GM23338 (cell line): ENCODE measurements around the gene HELZ. TPM values are rescaled to one million over a fixed set of nuclear protein-coding genes. Genes with fewer than 3 reads are reported as not detected.

Experiments used
- ATAC-seq: fragments of 200-7000 bp; cut with Tn5 transposase; 3 replicates; pipeline ENCODE4 v1.9.1; 2020
- DNase-seq: peaks from one replicate; pipeline ENCODE4 v3.0.0-alpha.2; 2015; ENCODE audit warnings: low spot score
- H2AFZ ChIP-seq: fragments of 200-600 bp; sonication (generic); 2 replicates; pipeline ENCODE4 v1.8.0; 2016; ENCODE audit warnings: antibody characterized with exemption, mild to moderate bottlenecking, moderate library complexity
- H3F3A ChIP-seq: fragments of 200-600 bp; sonication (generic); replicated peaks from 2 replicates; pipeline ENCODE4 v1.8.0; 2017; ENCODE audit warnings: antibody characterized with exemption, mixed run types, low read depth
- H3K27ac ChIP-seq: fragments of 200-600 bp; sonication (generic); 2 replicates; pipeline ENCODE4 v1.6.1; 2016; ENCODE audit warnings: low read depth
- H3K27me3 ChIP-seq: fragments of 200-600 bp; sonication (generic); 2 replicates; pipeline ENCODE4 v1.8.0; 2016; ENCODE audit warnings: mild to moderate bottlenecking, mixed run types, moderate library complexity; ENCODE audit not compliant: insufficient read depth
- H3K36me3 ChIP-seq: fragments of 200-600 bp; sonication (generic); 2 replicates; pipeline ENCODE4 v1.8.0; 2016; ENCODE audit warnings: mild to moderate bottlenecking; ENCODE audit not compliant: insufficient read depth
- H3K4me1 ChIP-seq: fragments of 200-600 bp; sonication (generic); 2 replicates; pipeline ENCODE4 v1.8.0; 2016; ENCODE audit warnings: mild to moderate bottlenecking, moderate library complexity; ENCODE audit not compliant: insufficient read depth
- H3K4me2 ChIP-seq: fragments of 200-600 bp; sonication (generic); 2 replicates; pipeline ENCODE4 v1.7.1; 2017; ENCODE audit warnings: mixed run types
- H3K4me3 ChIP-seq: fragments of 200-600 bp; sonication (generic); 2 replicates; pipeline ENCODE4 v1.6.1; 2016; ENCODE audit warnings: mixed run types
- H3K79me2 ChIP-seq: fragments of 200-600 bp; sonication (generic); replicated peaks from 2 replicates; pipeline ENCODE4 v1.8.0; 2017; ENCODE audit warnings: mild to moderate bottlenecking; ENCODE audit not compliant: insufficient read depth
- H3K9me2 ChIP-seq: fragments of 200-600 bp; sonication (generic); 2 replicates; pipeline ENCODE4 v1.8.0; 2017; ENCODE audit not compliant: insufficient read depth
- H4K20me1 ChIP-seq: fragments of 200-600 bp; sonication (generic); replicated peaks from 2 replicates; pipeline ENCODE4 v1.8.0; 2017; ENCODE audit warnings: mild to moderate bottlenecking; ENCODE audit not compliant: insufficient read depth
- H3K27ac Mint-ChIP-seq: 2 replicates; pipeline ENCODE4 v1.8.0; 2020; ENCODE audit warnings: inconsistent platforms, mild to moderate bottlenecking, moderate library complexity, mixed read lengths
- H3K27me3 Mint-ChIP-seq: 3 replicates; pipeline ENCODE4 v1.8.0; 2022; ENCODE audit warnings: low read depth, mild to moderate bottlenecking, moderate library complexity, mixed read lengths, inconsistent platforms; ENCODE audit not compliant: insufficient read depth, poor library complexity
- H3K36me3 Mint-ChIP-seq: 3 replicates; pipeline ENCODE4 v1.8.0; 2021; ENCODE audit warnings: low read depth, mild to moderate bottlenecking, inconsistent platforms, moderate library complexity, mixed read lengths
- H3K4me1 Mint-ChIP-seq: 3 replicates; pipeline ENCODE4 v1.8.0; 2020; ENCODE audit warnings: mild to moderate bottlenecking, inconsistent platforms, mixed read lengths
- H3K4me3 Mint-ChIP-seq: 3 replicates; pipeline ENCODE4 v1.8.0; 2021; ENCODE audit warnings: moderate library complexity, mild to moderate bottlenecking, inconsistent platforms, mixed read lengths
- H3K9me3 Mint-ChIP-seq: 3 replicates; pipeline ENCODE4 v1.8.0; 2020; ENCODE audit warnings: moderate library complexity, mild to moderate bottlenecking, inconsistent platforms, mixed read lengths
- CREB1 ChIP-seq: fragments of 250-450 bp; sonication (Bioruptor Pico); IDR thresholded peaks from 2 replicates; pipeline ENCODE4 v1.5.0; 2020; ENCODE audit warnings: low read depth, mild to moderate bottlenecking, moderate library complexity
- NANOG ChIP-seq: IDR thresholded peaks from 2 replicates; pipeline ENCODE4 v1.6.1; 2016; ENCODE audit warnings: antibody characterized with exemption, borderline replicate concordance
- POLR2AphosphoS5 ChIP-seq: IDR thresholded peaks from 2 replicates; pipeline ENCODE4 v1.6.1; 2016; ENCODE audit warnings: antibody characterized with exemption, low read depth
- STAT1 ChIP-seq: IDR thresholded peaks from one replicate; pipeline ENCODE4 v1.6.1; 2016; ENCODE audit warnings: antibody characterized with exemption; ENCODE audit not compliant: unreplicated experiment
- ZNF114 ChIP-seq: fragments of 250-450 bp; sonication (Bioruptor Pico); IDR thresholded peaks from 2 replicates; pipeline ENCODE4 v1.5.0; 2020; ENCODE audit warnings: mild to moderate bottlenecking, moderate library complexity
- ZNF331 ChIP-seq: fragments of 250-450 bp; sonication (Bioruptor Pico); IDR thresholded peaks from 2 replicates; pipeline ENCODE4 v1.5.0; 2020; ENCODE audit warnings: low read depth, mild to moderate bottlenecking, moderate library complexity
- polyA plus RNA-seq: library from polyadenylated mRNA; unstranded; fragments of >200 nt; fragmentation: Nextera tagmentation; extraction: Ambion mirVana; gene quantifications from 2 replicates; pipeline ENCODE4 v1.2.1, GENCODE V29; 2016
- total RNA-seq: library from RNA; depleted of rRNA; stranded (reverse); fragments of >200 nt; shearing (Covaris generic); gene quantifications from 2 replicates; pipeline ENCODE4 v1.2.3, GENCODE V29; 2014
- TF ChIP-seq, protein P1 (sequence below), 2 experiments: fragments of 200-600 bp in 1 of 2; sonication (generic) in 1 of 2; conservative IDR thresholded peaks; 2 replicates each; pipeline versions ENCODE4 v1.5.1 to v1.6.1; 2016 to 2017; ENCODE audit warnings: antibody characterized with exemption in 2 of 2, low read depth in 2 of 2, mild to moderate bottlenecking in 2 of 2, moderate library complexity in 1 of 2
- TF ChIP-seq, protein P2 (sequence below): IDR thresholded peaks from 2 replicates; pipeline ENCODE4 v1.6.1; 2016; ENCODE audit warnings: antibody characterized with exemption
- TF ChIP-seq, protein P3 (sequence below): fragments of 250-450 bp; sonication (Bioruptor Pico); IDR thresholded peaks from 2 replicates; pipeline ENCODE4 v1.5.0; 2020; ENCODE audit warnings: mild to moderate bottlenecking, moderate library complexity

The HELZ gene
- total and polyA plus RNA-seq, 2 experiments from 2014 or later: 38.9 to 62.0 TPM

DNA sequence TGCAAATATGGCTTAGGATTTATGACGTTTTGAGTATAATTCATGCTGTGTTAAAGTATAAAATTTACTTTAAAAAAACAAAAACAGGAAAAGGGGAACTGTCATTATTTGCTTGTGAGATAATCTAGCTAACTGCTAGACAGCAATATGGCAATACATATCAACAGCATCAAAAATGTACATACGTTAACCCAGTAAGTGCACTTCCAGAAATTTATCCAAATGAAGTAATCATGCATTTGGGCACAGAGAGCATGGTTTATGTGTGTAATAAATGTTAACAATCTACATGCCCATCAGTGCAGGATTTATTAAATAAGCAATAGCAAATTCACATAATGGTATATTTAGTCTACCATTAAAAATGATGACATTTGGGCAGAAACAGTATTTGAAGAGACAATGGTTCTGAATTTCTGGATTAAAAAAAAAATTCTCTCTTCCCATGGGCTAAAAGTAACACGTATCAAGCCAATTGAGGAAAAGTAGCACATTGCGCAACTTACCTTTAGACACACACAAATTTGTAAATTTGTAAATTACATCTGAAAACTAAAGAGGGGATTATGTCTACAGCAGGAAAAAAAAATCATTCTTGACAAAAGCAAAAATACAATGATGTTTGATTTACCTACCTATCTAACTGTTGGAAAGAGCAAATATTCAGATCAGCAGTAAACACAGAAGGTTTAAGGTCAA lies 120.4 kb downstream of the HELZ start:
- no peaks in the 10 kb centered on the region for H3F3A ChIP-seq
- H3K4me3 Mint-ChIP-seq: no peak overlapping the region
- no peaks in the 10 kb centered on the region for H3K79me2 ChIP-seq
- no peak overlapping the region for H3K4me3 ChIP-seq
- H3K27ac ChIP-seq: no peak overlapping the region
- no peak overlapping the region for H3K4me2 ChIP-seq
- ATAC-seq (no peak), DNase-seq (no peak)
- no peak overlapping the region for H2AFZ ChIP-seq
- no peaks in the 10 kb centered on the region for H3K27me3 Mint-ChIP-seq
- H3K36me3 ChIP-seq: no peaks in the 10 kb centered on the region; the same call in 1 of the 2 replicates
- no peaks in the 10 kb centered on the region for H4K20me1 ChIP-seq
- no peaks in the 10 kb centered on the region for H3K9me2 ChIP-seq
- no peaks in the 10 kb centered on the region for H3K4me1 ChIP-seq
- H3K27me3 ChIP-seq: no peaks in the 10 kb centered on the region
- no peak overlapping the region for H3K27ac Mint-ChIP-seq
- peaks cover 16% of the 10 kb centered on the region; the same call in 2 of the 3 replicates for H3K36me3 Mint-ChIP-seq
- H3K4me1 Mint-ChIP-seq: no peaks in the 10 kb centered on the region
- no peaks in the 10 kb centered on the region for H3K9me3 Mint-ChIP-seq
- TF ChIP-seq, protein P1, sequence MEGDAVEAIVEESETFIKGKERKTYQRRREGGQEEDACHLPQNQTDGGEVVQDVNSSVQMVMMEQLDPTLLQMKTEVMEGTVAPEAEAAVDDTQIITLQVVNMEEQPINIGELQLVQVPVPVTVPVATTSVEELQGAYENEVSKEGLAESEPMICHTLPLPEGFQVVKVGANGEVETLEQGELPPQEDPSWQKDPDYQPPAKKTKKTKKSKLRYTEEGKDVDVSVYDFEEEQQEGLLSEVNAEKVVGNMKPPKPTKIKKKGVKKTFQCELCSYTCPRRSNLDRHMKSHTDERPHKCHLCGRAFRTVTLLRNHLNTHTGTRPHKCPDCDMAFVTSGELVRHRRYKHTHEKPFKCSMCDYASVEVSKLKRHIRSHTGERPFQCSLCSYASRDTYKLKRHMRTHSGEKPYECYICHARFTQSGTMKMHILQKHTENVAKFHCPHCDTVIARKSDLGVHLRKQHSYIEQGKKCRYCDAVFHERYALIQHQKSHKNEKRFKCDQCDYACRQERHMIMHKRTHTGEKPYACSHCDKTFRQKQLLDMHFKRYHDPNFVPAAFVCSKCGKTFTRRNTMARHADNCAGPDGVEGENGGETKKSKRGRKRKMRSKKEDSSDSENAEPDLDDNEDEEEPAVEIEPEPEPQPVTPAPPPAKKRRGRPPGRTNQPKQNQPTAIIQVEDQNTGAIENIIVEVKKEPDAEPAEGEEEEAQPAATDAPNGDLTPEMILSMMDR (conservative IDR thresholded peaks at IDR 0.05; ENCODE audit: low read depth in 2 of 2): no peak
- TF ChIP-seq ZNF331 (CRISPR knock-in tag): no peak
- no peak for TF ChIP-seq POLR2AphosphoS5

GRCh38 chr17:67123699-67124098 lies 121.3 kb downstream of the HELZ start:
- Histone ChIP-seq H3K36me3 (no peaks in the 10 kb centered on the region; the same call in 1 of the 2 replicates), H2AFZ (no peak overlapping the region), H3K27me3 (no peaks in the 10 kb centered on the region), H4K20me1 (no peaks in the 10 kb centered on the region), H3K27ac (no peak overlapping the region), H3K79me2 (no peaks in the 10 kb centered on the region), H3K9me2 (no peaks in the 10 kb centered on the region), H3K4me1 (no peaks in the 10 kb centered on the region), H3K4me3 (no peak overlapping the region), H3K4me2 (no peak overlapping the region), H3F3A (no peaks in the 10 kb centered on the region)
- H3K4me3 Mint-ChIP-seq: no peak overlapping the region
- no peak for DNase-seq
- H3K27me3 Mint-ChIP-seq: no peaks in the 10 kb centered on the region
- no peak overlapping the region for H3K27ac Mint-ChIP-seq
- peaks cover 21% of the 10 kb centered on the region; the same call in 2 of the 3 replicates for H3K36me3 Mint-ChIP-seq
- no peaks in the 10 kb centered on the region for H3K4me1 Mint-ChIP-seq
- no peaks in the 10 kb centered on the region for H3K9me3 Mint-ChIP-seq
- ATAC-seq: no peak
- TF ChIP-seq ZNF331 (CRISPR knock-in tag) (no peak), POLR2AphosphoS5 (no peak), STAT1 (no peak), ZNF114 (CRISPR knock-in tag) (no peak), NANOG (no peak), CREB1 (no peak)
- TF ChIP-seq, protein P2, sequence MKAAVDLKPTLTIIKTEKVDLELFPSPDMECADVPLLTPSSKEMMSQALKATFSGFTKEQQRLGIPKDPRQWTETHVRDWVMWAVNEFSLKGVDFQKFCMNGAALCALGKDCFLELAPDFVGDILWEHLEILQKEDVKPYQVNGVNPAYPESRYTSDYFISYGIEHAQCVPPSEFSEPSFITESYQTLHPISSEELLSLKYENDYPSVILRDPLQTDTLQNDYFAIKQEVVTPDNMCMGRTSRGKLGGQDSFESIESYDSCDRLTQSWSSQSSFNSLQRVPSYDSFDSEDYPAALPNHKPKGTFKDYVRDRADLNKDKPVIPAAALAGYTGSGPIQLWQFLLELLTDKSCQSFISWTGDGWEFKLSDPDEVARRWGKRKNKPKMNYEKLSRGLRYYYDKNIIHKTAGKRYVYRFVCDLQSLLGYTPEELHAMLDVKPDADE: no peak
- TF ChIP-seq, protein P3, sequence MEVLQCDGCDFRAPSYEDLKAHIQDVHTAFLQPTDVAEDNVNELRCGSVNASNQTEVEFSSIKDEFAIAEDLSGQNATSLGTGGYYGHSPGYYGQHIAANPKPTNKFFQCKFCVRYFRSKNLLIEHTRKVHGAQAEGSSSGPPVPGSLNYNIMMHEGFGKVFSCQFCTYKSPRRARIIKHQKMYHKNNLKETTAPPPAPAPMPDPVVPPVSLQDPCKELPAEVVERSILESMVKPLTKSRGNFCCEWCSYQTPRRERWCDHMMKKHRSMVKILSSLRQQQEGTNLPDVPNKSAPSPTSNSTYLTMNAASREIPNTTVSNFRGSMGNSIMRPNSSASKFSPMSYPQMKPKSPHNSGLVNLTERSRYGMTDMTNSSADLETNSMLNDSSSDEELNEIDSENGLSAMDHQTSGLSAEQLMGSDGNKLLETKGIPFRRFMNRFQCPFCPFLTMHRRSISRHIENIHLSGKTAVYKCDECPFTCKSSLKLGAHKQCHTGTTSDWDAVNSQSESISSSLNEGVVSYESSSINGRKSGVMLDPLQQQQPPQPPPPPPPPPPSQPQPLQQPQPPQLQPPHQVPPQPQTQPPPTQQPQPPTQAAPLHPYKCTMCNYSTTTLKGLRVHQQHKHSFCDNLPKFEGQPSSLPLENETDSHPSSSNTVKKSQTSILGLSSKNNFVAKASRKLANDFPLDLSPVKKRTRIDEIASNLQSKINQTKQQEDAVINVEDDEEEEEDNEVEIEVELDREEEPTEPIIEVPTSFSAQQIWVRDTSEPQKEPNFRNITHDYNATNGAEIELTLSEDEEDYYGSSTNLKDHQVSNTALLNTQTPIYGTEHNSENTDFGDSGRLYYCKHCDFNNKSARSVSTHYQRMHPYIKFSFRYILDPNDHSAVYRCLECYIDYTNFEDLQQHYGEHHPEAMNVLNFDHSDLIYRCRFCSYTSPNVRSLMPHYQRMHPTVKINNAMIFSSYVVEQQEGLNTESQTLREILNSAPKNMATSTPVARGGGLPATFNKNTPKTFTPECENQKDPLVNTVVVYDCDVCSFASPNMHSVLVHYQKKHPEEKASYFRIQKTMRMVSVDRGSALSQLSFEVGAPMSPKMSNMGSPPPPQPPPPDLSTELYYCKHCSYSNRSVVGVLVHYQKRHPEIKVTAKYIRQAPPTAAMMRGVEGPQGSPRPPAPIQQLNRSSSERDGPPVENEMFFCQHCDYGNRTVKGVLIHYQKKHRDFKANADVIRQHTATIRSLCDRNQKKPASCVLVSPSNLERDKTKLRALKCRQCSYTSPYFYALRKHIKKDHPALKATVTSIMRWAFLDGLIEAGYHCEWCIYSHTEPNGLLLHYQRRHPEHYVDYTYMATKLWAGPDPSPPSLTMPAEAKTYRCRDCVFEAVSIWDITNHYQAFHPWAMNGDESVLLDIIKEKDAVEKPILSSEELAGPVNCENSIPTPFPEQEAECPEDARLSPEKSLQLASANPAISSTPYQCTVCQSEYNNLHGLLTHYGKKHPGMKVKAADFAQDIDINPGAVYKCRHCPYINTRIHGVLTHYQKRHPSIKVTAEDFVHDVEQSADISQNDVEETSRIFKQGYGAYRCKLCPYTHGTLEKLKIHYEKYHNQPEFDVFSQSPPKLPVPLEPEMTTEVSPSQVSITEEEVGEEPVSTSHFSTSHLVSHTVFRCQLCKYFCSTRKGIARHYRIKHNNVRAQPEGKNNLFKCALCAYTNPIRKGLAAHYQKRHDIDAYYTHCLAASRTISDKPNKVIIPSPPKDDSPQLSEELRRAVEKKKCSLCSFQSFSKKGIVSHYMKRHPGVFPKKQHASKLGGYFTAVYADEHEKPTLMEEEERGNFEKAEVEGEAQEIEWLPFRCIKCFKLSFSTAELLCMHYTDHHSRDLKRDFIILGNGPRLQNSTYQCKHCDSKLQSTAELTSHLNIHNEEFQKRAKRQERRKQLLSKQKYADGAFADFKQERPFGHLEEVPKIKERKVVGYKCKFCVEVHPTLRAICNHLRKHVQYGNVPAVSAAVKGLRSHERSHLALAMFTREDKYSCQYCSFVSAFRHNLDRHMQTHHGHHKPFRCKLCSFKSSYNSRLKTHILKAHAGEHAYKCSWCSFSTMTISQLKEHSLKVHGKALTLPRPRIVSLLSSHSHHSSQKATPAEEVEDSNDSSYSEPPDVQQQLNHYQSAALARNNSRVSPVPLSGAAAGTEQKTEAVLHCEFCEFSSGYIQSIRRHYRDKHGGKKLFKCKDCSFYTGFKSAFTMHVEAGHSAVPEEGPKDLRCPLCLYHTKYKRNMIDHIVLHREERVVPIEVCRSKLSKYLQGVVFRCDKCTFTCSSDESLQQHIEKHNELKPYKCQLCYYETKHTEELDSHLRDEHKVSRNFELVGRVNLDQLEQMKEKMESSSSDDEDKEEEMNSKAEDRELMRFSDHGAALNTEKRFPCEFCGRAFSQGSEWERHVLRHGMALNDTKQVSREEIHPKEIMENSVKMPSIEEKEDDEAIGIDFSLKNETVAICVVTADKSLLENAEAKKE: no peak
- TF ChIP-seq, protein P1 (conservative IDR thresholded peaks at IDR 0.05; ENCODE audit: low read depth in 2 of 2): no peak
